ENCODE data around the gene FHIP1B.
A peak's percentile ranks its signal among the peaks of the same experiment; 100 is the strongest.

The FHIP1B gene

DNA sequence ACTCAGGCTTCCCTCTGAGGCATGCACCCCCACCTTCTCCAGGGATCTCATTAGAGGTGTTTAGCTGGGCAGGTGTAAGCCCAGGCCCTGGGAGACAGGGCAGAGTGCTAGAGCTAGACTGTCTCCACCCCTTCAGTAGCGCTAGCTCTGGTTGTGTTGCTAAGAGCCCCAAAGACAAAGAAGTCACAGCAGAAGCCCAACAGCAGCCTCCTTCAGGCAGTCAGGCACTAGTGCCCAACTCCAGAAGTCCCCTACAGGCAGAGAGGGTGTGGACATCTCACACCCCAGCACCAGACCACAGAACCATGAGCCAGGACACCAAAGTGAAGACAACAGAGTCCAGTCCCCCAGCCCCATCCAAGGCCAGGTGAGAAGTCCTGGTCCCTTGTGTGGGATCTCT, 4.5 kb upstream of the FHIP1B start, which contains the start of gene CNGA4:
CNGA4 (plus strand) TSS at position 188 of the 400 bp plus-strand sequence; CDS start at position 306, 118 bp downstream.
- no peak for DNase-seq

- DNase-seq: no peak
Measured at GRCh38 chr11:6237761-6238302, 3.4 kb upstream of the FHIP1B start.

DNA sequence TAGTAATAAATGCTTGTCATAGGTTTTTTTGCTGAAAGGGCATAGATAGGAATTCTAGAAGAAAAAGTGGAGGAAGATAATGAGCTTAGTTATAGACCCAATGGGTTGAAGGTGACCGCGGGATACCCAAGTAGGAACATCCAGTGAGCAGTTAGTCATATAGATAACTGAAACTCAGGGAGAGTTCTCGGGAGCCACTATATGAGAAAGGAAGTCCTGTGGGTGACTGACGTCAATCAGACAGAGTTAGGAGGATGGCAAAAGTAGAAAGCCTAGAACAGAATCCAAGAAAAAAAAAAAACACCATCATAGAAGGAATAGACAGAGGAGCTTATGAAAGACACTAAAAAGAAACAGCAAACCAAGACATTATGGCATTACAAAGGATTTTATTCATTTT, 2.8 kb upstream of the FHIP1B start:
- no peak for DNase-seq

DNA sequence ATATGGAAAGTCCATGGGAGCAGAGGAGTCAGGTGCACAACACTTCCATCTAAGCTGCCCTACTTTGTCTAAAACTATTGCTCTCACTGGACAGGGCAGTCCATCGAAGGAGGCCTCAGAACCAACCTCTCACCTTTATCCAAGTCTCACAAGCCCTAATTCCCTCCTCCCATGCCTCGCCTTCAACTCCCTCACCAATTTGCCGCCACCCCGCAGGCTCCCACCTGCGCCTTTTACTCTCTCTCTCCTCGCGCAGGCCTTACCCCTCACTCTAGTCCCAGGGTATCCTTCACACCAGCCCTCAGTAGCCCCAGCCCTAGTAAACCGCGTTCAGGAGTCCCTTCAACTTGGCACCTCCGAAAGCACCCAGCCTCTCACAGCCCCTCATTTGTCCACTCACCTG, 451 bp downstream of the FHIP1B start:
- no peak for DNase-seq

GRCh38 chr11:6232899-6233298, 1.5 kb downstream of the FHIP1B start:
- no peak for DNase-seq

DNA sequence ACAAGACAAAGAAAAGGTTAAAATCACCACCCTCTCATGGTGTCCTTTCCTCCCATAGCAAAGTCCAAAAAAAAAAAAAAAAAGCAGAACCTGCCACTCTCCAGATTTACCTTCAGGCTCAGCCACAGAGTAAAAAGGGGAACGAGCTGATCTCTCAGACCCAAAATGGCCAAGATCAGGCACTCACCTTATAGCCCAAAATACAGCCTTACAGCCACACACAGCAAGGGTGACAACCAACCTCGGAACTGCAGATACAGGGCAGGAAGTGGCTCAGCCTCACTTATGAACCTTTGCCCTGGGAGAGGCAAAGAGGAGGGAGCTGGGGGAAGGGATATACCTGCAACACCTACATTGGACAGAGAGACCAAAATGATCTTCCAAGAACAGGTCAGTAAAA, 4.5 kb downstream of the FHIP1B start:
- no peak for DNase-seq

GRCh38 chr11:6228520-6228919, 5.9 kb downstream of the FHIP1B start:
- DNase-seq: no peak

GRCh38 chr11:6225896-6226295, 8.5 kb downstream of the FHIP1B start:
- DNase-seq: no peak

GRCh38 chr11:6225024-6225423, 9.4 kb downstream of the FHIP1B start:
- DNase-seq: no peak

GRCh38 chr11:6224421-6224820, 10.0 kb downstream of the FHIP1B start:
- DNase-seq: no peak

GRCh38 chr11:6223854-6224253, 10.6 kb downstream of the FHIP1B start:
- DNase-seq: no peak

DNA sequence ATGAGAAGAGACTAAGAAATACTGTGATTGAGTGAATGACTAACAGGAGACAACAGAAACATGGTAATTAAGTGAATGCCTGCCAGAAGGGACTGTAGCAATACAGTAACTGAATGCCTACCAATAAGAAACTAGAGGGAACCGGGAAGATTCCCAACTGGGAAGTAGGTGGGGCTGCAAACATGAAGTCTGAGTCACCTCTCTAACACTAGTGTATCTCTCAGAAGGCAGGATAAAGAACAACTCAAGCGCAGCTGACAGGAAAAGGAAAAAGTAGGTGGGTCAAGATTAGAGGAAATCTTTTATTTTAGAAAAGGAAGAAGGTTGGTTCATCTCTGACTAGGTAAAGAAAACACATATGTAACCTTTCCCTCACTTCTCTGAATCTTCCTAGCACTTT, 15.1 kb downstream of the FHIP1B start:
- no peak for DNase-seq

DNA sequence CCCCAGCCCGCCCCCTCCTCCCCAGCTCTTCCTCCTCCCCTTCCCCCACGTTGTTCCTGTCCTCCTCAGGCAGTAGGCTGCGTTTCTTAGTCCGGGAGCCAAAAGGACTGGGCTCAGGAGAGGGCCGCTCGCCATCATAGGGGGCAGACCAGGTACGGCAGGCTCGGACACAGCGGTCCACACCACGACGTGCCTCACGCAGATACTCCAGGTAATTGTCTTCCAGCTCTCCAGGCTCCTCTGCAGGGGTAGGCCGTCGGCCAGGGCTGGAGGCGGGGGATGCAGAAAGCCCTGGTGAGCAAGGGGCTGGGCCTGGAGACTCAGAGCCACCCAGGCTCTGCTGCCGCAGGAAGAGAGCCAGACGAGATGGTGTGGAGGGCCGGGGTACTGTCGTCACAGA, 16.7 kb downstream of the FHIP1B start:
- DNase-seq: no peak

- DNase-seq: no peak
Measured at GRCh38 chr11:6216501-6216900, 17.9 kb downstream of the FHIP1B start.

- no peak for DNase-seq
Measured at GRCh38 chr11:6214530-6214929, 19.9 kb downstream of the FHIP1B start.

DNA sequence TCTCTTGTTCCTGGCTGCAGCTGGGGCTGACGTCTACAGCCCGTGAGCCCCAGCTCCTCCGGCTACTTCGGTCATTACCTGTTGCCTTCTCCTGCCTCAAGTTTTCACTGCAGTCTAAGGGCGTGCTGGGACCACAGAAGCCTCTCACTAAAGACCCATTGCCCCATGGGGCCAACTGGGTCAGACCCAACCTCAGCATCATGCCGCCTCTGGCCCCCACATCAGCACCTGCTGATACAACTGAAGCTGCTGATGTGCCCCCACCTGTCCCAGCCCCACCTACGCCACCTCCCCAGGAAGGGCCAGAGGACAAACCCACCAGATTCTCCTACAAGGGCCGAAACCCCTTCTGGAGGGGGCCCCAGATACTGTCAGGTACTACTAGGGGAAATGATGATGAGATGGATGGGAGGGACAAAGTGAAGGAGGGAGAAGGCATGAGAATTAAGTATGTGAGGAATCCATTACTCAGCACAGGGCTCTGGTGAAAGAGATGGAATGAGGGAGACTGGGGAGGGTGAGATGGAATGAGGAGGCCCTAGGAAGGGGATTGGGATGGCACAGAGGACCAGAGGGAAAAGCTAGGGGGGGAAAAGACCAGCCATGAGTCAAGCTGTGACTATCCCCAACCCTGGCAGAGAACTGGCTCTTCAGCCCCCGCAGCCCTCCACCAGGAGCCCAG, 24.0 kb downstream of the FHIP1B start:
- DNase-seq: no peak

DNA sequence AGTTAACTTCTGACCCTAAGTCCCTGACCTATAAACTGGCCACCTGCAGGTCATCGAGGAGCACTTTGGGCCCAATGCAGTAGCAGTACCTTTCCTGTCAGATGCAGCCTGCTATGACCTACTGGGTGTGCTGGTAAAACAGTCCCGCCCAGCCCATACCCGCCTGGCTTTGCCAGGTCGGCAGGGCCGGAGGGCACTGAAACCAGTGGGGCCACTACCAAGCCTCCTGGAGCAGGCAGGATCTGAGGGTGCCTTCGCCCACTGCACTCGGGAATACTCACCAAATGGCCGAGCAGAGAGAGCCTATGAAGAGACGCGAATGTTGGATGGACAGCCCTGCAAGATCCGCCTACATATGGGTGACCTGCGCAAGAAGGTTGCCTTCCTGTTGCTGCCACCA, 24.6 kb downstream of the FHIP1B start:
- DNase-seq: no peak

GRCh38 chr11:6206456-6207180, 27.8 kb downstream of the FHIP1B start:
- DNase-seq: no peak

DNA sequence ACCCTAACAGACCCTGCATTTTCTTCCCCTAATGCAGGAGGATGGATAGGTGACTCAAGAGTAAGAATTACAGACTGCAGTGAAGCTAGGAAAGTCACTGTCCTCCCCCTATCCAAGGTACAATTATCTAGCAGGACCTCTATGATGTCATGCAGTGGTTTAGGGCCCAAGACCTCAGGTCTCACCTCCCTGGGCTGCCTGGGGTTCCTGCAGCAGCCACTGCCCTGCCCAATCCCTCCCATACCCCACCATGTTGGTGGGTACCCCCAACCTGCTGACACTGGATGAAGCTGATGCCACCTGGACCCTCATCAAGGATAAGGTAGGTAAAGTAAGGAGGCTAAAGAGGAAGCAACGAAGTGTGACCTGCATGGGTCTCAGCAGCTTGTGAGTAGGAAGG, 29.1 kb downstream of the FHIP1B start, which contains the start of gene C11orf42:
C11orf42 (plus strand) TSS at position 192 of the 400 bp plus-strand sequence; CDS start at position 251, 59 bp downstream.
- no peak for DNase-seq

- DNase-seq: no peak
Measured at GRCh38 chr11:6204706-6205105, 29.7 kb downstream of the FHIP1B start.

GRCh38 chr11:6203327-6203726, 31.1 kb downstream of the FHIP1B start:
- peak; percentile 16 for DNase-seq

DNA sequence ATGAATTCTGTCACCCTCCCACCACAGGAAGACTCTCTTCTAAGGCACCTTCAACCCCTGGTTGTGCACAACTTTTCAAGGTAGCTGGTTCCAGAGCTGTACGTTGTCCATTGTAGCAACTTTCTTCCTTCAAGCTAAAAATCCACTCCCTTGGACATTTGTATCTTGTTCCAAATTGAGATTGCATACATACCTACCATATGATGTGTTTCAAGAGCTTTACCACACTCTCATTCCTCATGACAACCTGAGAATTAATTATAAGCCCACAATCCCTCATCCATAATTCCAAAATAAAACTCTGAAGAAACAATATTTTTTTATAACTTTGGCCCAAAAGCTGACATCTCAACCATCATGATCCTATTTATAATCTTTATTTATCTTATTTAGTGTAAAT, 32.4 kb downstream of the FHIP1B start:
- no peak for DNase-seq

GRCh38 chr11:6201481-6201880, 33.0 kb downstream of the FHIP1B start:
- no peak for DNase-seq

DNA sequence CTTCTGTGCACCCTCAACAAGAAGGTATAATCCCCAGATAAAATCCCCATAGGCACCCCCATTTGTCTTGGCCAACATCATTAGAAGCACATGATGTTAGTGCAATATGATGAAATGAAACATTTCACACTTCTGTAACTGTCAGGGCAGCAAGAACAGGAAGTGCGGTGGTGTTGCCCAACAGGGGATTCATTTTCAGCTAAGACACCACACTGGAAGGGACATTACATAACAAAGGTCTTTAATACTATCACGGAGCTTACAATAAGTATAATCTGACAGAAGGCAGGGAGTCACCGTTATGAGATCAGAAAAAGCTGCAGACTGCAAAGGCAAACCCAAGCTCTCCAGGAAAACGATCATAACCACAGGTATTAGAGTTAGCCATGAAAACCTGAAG, 33.5 kb downstream of the FHIP1B start:
- DNase-seq: no peak
